Germinal center (tissue), 1 donor: ENCODE data around the gene CHCHD3.

Source experiments
- DNase-seq: peaks from one replicate; pipeline ENCODE4 v3.0.0; 2012; ENCODE audit warnings: mixed read lengths, low spot score

CHCHD3 gene

DNA sequence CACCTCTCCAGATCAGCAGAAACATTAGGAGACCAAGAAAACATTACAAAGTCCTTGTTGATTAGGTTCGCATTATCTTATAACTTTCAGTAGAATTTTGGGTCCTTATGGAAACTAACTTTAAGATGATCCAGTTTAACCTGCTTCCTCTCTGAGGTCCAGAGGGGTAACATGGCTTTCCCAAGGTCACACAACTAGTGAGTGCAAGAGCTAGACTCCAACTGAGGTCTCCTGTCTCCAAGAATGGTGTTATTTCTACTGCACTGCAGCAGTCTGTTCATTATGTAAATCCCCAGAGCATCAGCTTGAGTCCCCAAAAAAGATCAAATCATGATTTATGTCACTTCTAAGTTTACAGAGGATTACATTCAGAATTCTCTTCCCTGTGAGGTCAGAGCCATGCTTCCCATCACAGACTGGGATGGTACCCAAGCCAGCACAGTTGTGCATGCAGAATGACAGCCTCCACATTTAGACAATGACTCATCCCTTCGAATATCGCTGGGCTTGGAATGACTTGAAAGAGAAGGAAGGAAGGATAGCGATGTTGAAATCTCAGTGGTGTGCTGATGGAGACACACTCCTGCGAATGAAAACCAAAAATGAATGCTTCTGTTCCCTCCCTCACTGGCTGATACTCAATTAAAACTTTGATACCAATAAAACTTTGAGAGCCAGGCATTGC, 342.5 kb downstream of the CHCHD3 start:
- DNase-seq, result no peak

DNA sequence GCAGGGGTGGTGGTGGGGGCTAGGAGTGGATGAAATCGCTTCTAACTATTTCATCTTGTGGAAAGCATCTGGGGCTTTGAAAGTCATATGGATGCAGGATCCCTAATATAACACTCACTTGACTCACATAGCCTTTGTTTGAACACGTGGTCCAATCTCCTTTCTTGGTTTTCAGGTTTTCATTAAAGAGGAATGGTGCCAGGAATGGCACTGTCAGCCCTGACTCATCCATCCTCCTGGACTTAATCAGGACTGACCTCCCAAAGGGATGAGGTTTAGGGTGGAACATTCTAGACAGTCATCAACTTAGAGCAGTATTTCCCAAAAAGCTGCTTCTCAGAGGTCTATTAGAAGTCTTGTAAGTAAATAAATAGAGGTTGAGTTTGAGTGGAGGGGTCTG, 343.6 kb downstream of the CHCHD3 start:
- DNase-seq, result no peak

DNA sequence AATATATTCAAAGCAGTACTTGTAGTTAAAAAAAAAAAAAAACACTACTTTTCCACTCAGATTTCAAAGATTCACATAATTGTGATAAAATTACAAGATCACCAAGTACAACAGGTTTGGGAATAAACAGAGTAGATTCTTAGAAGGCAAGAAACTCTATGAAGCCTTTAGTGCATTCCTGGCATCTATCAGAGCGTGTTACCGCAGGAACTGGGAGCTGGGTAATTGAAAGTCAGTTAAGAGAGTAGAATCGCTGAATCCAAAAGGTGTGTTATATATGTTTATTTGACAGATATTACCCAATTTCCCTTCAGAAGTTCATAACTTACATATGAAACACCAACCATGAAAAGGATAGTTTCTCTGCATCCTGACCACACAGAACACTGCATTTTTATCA, 346.4 kb downstream of the CHCHD3 start:
- no peak for DNase-seq
